Right kidney (tissue), 9 donors: Measurements from ENCODE around the gene PRKAG2.
A peak's percentile ranks its signal among the peaks of the same experiment; 100 is the strongest.
"Not testable (repeated sequence)": the region's sequence is repeated elsewhere in the genome, so short reads cannot be mapped to it uniquely, and the experiment has no call there.

ENCODE experiments used
- DNase-seq: peaks from one replicate; pipeline ENCODE4 v3.0.0-alpha.2; 2016
- long read RNA-seq, 8 donors: transcript quantifications; one replicate each; lab custom pipeline, GENCODE V29; 2026

PRKAG2 gene
- long read RNA-seq, donor 1, partial matches to known transcripts, result 0 of 2 reads
- long read RNA-seq, donor 1, other reads (novel, unspliced or antisense), result 0 of 2 reads
- long read RNA-seq, donor 2, partial matches to known transcripts, result 6 of 8 reads
- long read RNA-seq, donor 2, other reads (novel, unspliced or antisense), result 0 of 8 reads
- long read RNA-seq, donor 3, partial matches to known transcripts, result 0 of 3 reads
- long read RNA-seq, donor 3, other reads (novel, unspliced or antisense), result 0 of 3 reads
- long read RNA-seq, donor 4, partial matches to known transcripts, result 0 of 3 reads
- long read RNA-seq, donor 4, other reads (novel, unspliced or antisense), result 0 of 3 reads
- long read RNA-seq, donor 5, transcript PRKAG2-203 (12 exons, 2,318 nt), result major isoform, 5 of 6 reads
- long read RNA-seq, donor 5, partial matches to known transcripts, result 0 of 6 reads
- long read RNA-seq, donor 5, other reads (novel, unspliced or antisense), result 0 of 6 reads
- long read RNA-seq, donor 6, partial matches to known transcripts, result 6 of 8 reads
- long read RNA-seq, donor 6, other reads (novel, unspliced or antisense), result 0 of 8 reads
- long read RNA-seq, donor 7, partial matches to known transcripts, result 0 of 5 reads
- long read RNA-seq, donor 7, other reads (novel, unspliced or antisense), result 0 of 5 reads
- long read RNA-seq, donor 8, partial matches to known transcripts, result 0 of 3 reads
- long read RNA-seq, donor 8, other reads (novel, unspliced or antisense), result 0 of 3 reads

- DNase-seq, result peak; percentile 75
Measured at GRCh38 chr7:151876899-151877777, at the start of gene PRKAG2. TSS of gene PRKAG2 (minus strand) at chr7:151877115. CDS start at chr7:151876620, 495 bp downstream.

GRCh38 chr7:151926336-151926712 is 49.4 kb upstream of the PRKAG2 start:
- DNase-seq, result no peak

- no peak for DNase-seq
Measured at GRCh38 chr7:151925446-151926335, 48.8 kb upstream of the PRKAG2 start.

GRCh38 chr7:151924508-151924907 is 47.6 kb upstream of the PRKAG2 start:
- DNase-seq, result no peak

- DNase-seq, result no peak
Measured at GRCh38 chr7:151924001-151924400, 47.1 kb upstream of the PRKAG2 start.

GRCh38 chr7:151923097-151923876 is 46.4 kb upstream of the PRKAG2 start:
- no peak for DNase-seq

GRCh38 chr7:151921451-151921850 is 44.5 kb upstream of the PRKAG2 start:
- no peak for DNase-seq

- no peak for DNase-seq
Measured at GRCh38 chr7:151920488-151920887, 43.6 kb upstream of the PRKAG2 start.

GRCh38 chr7:151919595-151919994 is 42.7 kb upstream of the PRKAG2 start:
- DNase-seq, result no peak

- DNase-seq, result no peak
Measured at GRCh38 chr7:151918510-151918843, 41.6 kb upstream of the PRKAG2 start.

GRCh38 chr7:151917791-151918509 is 41.0 kb upstream of the PRKAG2 start:
- DNase-seq, result no peak

GRCh38 chr7:151914051-151914450 is 37.1 kb upstream of the PRKAG2 start:
- no peak for DNase-seq

- not testable (repeated sequence) for DNase-seq
Measured at GRCh38 chr7:151910655-151911054, 33.7 kb upstream of the PRKAG2 start.

- DNase-seq, result not testable (repeated sequence)
Measured at GRCh38 chr7:151907115-151907514, 30.2 kb upstream of the PRKAG2 start.

- no peak for DNase-seq
Measured at GRCh38 chr7:151905766-151906165, 28.9 kb upstream of the PRKAG2 start.

GRCh38 chr7:151905353-151905752 is 28.4 kb upstream of the PRKAG2 start:
- no peak for DNase-seq

GRCh38 chr7:151904270-151904669 is 27.4 kb upstream of the PRKAG2 start:
- DNase-seq, result no peak

- no peak for DNase-seq
Measured at GRCh38 chr7:151903249-151904032, 26.5 kb upstream of the PRKAG2 start.

GRCh38 chr7:151902311-151902710 is 25.4 kb upstream of the PRKAG2 start:
- no peak for DNase-seq
